GM19035 (cell line): ENCODE results near the gene SPIRE2.
"Not testable (repeated sequence)": the region's sequence is repeated elsewhere in the genome, so short reads cannot be mapped to it uniquely, and the experiment has no call there.

Experiments
- ATAC-seq: cut with Tn5 transposase; IDR thresholded peaks from one replicate; pipeline ENCODE4 v1.9.1; 2021; ENCODE audit not compliant: unreplicated experiment

Gene SPIRE2

DNA sequence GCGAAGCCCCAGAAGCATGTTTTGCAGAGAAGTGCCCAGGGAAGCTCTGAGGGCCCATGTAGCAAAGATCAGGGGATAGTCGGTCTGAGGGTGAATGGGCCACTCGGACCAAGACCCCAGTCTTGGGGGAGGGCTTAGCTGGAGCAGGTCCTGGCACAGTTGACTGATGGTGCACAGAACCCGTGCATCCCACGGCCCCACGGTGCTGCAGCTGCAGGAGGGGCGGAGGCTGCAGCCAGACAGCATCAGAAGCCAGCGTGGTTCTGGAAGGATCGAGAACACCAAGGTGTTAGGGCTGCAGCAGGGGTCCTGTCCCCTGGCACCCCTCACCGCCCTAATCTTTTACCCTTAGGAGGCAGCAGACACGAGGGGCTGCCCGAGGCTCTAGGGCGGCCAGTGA lies 83.9 kb downstream of the SPIRE2 start:
- ATAC-seq: no peak

DNA sequence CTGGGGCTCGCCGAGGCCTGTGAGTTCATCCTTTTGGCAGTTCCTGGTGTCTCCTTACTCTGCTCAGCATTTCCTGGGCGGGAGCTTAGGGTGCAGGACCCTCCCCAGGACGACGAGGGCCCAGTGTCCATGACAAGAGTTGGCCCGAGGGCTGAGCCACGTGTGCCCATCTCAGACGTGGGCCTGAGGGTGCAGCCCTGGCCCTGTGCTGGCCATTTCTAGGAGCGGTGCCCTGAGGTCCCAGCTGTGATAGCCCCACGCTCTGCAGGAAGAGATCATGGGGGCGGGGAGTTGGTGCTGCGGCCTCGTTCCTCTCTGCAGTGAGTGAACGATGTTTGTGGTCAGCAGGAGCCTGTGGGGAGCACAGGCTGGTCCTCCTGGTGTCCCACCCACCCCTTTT lies 84.4 kb downstream of the SPIRE2 start:
- ATAC-seq: no peak

DNA sequence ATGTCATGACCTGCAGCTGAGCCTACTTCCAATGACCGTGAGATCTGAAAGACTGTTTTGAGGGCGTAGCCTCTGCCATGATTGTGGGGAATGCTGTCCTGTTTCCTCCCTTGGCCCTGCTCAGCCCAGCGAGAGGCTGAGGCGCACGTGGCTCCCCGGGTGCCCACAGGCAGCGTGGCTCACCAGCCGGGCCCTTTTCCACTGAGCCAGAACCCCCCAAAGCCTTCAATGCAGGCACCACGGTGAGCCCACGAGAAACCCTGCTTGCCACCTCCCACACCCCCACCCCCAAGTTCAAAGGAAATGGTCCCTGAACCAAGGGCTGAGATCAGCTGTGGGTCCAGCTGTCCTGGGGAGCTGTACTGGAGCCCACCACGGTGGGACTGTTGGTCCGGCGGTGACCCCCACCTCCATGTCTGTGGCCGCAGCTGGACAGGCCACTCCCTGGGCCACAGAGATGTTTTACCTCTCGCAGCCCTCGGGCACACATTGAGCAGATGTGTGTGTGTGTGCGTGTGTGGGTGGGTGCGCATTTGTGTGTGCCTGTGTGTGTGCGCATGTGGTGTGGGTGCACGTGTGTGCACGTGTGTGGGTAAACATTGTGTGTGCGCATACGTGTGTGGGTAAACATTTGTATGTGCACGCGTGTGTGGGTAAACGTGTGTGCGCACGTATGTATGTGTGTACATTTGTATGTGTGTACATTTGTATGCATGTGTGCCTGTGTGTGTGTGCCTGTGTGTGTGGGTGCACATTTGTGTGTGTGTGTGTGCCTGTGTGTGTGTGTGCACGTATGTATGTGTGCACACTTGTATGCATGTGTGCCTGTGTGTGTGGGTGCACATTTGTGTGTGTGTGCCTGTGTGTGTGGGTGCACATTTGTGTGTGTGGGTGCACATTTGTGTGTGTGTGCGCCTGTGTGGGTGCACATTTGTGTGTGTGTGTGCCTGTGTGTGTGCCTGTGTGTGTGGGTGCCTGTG lies 85.4 kb downstream of the SPIRE2 start:
- no peak for ATAC-seq

DNA sequence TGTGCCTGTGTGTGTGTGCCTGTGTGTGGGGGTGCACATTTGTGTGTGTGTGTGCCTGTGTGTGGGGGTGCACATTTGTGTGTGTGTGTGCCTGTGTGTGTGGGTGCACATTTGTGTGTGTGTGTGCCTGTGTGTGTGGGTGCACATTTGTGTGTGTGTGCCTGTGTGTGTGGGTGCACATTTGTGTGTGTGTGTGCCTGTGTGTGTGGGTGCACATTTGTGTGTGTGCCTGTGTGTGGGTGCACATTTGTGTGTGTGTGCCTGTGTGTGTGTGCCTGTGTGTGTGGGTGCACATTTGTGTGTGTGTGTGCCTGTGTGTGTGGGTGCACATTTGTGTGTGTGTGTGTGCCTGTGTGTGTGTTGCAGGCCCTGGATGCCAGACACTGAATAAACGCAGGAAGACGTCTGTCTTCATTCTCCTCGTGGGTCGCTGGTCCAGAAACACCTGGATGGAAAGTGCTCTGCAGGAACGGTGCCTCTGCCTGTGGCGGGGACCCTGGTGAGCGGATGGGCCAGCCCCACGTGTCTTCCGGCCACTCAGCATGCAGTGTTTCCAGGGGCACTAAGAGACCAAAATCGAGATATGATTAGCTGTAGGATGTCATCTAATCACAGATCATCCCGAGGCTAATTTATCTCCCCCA lies 86.5 kb downstream of the SPIRE2 start:
- not testable (repeated sequence) for ATAC-seq

DNA sequence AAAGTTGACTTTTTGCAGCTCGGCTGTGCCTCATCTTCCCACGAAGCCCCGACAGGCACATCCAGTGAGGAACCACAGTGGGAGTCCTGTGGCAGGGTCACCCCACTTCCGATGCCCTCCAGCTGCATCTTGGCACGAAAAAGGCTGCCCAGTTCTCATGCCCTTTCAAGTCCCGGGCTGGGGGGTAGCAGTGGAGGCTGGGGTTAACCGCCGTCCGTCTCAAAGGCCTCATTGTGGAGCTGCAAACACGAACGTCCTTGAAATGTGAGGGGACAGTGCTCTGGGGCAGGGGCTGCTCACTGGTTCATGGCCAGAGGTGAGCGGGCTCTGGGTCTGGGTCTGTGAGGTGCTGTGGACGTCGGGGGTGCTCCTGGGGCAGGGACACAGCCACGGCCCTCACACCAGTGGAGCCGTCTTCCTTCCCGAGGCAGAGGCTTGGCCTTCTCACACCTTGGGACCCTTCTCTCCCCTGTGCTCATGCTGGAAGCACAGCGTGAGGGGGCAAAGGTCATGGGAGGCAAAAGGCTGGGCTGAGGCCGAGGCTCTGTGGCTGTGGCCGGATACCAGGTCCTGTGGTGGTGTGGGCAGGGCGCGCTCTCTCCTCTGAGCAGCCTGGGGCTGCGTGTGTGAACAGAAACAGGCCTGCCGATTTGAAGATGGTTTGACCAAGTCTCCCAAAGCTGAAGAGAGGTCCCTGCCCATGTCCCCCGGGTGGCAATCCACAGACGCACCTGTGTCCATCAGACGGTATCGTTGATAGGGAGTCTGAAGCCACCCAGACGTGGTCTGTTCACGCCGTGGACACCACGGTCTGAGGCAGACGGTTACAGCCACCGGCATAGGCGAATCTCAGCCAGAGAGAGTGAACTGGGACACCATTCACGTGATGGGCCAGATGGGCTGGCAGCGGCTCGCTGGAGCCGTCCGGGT lies 87.3 kb downstream of the SPIRE2 start:
- ATAC-seq: no peak

DNA sequence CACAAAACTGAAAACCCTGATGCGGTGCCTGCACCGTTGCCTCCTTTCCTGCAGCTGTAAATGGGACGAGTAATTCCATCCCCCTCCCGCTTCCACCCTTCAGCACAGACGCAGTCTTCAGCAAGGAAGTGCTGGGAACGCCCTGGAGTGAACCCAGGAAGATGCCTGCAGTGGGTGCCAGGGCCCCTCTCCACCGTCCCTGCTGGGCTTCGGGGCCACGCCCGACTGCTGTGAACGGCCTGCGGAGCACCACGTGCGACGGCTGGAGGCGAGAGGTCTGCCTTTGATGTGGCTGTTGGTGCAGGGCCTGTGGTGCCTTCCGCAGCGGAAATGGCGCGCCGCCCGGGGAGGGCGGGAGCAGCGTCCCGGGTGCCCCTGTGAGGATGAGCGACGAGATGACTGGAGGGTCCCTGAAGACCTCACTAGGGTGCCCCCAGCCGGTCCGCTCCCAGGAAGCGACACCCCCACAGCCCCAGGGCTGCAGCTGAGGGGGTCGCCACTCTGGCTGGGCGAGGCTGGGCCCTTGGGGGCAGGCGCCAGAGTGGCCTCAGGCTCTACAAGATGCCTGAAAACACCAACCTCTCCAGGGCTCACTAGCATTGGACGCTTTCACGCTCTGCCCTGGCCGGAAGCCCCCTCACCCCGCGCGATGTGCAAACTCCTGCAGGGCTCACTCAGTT lies 89.6 kb downstream of the SPIRE2 start:
- ATAC-seq: peak; percentile 75

DNA sequence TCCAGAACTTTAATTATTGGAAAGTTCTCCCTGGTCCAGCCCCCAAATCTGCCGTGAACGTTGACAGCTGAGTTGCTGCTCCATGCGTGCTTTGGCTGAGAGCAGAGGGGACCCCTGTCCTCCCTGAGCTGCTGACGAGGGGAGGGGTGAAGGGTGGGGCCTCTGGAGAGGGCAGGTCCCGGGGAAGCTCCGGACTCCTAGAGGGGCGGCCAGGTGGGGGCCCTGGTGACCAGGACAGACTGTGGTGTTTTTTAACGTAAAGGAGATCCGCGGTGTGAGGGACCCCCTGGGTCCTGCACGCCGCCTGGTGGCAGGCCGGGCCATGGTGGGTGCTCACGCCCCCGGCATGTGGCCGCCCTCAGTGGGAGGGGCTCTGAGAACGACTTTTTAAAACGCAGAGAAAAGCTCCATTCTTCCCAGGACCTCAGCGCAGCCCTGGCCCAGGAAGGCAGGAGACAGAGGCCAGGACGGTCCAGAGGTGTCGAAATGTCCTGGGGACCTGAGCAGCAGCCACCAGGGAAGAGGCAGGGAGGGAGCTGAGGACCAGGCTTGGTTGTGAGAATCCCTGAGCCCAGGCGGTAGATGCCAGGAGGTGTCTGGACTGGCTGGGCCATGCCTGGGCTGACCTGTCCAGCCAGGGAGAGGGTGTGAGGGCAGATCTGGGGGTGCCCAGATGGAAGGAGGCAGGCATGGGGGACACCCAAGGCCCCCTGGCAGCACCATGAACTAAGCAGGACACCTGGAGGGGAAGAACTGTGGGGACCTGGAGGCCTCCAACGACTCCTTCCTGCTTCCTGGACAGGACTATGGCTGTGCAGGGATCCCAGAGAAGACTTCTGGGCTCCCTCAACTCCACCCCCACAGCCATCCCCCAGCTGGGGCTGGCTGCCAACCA lies 90.4 kb downstream of the SPIRE2 start, which contains the start of gene MC1R:
Gene MC1R (plus strand): TSS at position 410 of the 895 bp plus-strand sequence. CDS start 397 bp downstream, at position 807.
- ATAC-seq: no peak

DNA sequence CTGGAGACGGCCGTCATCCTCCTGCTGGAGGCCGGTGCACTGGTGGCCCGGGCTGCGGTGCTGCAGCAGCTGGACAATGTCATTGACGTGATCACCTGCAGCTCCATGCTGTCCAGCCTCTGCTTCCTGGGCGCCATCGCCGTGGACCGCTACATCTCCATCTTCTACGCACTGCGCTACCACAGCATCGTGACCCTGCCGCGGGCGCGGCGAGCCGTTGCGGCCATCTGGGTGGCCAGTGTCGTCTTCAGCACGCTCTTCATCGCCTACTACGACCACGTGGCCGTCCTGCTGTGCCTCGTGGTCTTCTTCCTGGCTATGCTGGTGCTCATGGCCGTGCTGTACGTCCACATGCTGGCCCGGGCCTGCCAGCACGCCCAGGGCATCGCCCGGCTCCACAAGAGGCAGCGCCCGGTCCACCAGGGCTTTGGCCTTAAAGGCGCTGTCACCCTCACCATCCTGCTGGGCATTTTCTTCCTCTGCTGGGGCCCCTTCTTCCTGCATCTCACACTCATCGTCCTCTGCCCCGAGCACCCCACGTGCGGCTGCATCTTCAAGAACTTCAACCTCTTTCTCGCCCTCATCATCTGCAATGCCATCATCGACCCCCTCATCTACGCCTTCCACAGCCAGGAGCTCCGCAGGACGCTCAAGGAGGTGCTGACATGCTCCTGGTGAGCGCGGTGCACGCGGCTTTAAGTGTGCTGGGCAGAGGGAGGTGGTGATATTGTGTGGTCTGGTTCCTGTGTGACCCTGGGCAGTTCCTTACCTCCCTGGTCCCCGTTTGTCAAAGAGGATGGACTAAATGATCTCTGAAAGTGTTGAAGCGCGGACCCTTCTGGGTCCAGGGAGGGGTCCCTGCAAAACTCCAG lies 91.5 kb downstream of the SPIRE2 start:
- ATAC-seq: no peak

DNA sequence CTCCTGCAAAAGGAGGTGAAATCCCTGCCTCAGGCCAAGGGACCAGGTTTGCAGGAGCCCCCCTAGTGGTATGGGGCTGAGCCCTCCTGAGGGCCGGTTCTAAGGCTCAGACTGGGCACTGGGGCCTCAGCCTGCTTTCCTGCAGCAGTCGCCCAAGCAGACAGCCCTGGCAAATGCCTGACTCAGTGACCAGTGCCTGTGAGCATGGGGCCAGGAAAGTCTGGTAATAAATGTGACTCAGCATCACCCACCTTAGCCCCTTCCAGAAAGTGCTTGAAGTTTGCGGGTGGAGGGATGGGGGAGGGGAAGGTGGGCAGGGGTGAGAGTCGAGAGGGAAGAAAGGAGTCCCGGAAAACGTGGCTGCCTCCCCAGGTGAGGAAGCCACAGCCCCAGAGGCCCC lies 92.4 kb downstream of the SPIRE2 start:
- no peak for ATAC-seq
